KG1 (cell line): ENCODE measurements around the gene ATP1A1.

Source experiments
- DNase-seq: peaks from one replicate; lab custom pipeline; 2025; lab: John Stamatoyannopoulos, UW

The ATP1A1 gene

GRCh38 chr1:116345011-116345410 lies 28.0 kb upstream of the ATP1A1 start:
- DNase-seq = no peak

GRCh38 chr1:116345843-116346242 lies 27.2 kb upstream of the ATP1A1 start:
- DNase-seq = no peak

- no peak for DNase-seq
Observed at GRCh38 chr1:116346943-116347673, 25.9 kb upstream of the ATP1A1 start.

DNA sequence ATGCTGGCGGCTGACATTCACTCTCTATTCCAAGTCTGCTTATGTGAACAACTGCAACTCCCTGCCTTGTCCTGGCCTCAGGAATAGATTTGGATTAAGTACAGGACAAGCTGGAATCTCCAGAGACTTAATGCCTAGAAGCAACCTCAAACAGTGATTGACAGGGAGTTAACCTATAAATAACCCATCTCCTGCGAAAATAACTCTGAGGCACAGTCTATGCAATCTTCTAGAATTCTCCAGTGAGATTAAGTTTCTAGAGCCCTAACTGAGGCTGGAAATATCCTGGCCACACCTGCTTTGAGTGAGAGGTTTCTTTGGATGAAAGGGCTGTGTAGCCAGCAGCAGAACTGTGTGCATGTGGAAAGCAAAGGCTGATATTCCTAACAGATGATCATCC lies 25.3 kb upstream of the ATP1A1 start:
- no peak for DNase-seq

DNA sequence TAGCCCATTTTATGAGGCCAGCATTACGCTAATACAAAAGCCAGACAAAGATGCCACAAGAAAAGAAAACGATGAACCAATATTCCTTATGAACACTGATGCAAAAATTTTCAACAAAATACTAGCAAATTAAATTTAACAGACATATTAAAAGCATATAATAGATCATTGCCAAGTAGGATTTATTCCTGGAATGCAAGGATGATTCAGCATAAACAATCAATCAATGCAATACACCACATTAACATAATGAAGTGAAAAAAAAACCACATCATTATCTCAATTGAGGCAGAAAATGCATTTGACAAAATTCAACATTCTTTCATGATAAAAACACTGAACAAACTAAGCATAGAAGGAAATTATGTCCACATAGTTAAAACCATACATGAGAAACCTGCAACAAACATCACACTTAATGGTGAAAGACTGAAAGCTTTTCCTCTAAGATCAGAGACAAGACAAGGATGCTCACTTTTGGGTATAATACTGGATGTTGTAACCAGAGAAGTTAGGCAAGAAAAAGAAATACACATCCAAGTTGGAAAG lies 22.9 kb upstream of the ATP1A1 start:
- DNase-seq = no peak

DNA sequence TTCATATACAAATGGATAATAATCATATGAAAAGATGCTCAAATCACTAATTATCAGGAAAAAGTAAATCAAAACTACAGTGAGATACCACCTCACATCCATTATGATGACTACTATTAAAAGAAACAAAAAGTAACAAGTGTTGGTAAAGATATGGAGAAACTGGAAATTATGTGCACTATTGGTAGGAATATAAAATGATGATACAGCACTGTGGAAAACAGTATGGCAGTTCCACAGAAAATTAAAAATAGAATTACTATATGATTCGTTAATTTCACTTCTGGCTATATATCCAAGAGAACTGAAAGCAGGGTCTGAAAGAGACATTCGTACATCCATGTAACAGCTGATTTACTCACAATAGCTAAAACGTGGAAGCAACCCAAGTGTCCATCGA lies 21.1 kb upstream of the ATP1A1 start:
- no peak for DNase-seq

- no peak for DNase-seq
Observed at GRCh38 chr1:116352349-116352813, 20.7 kb upstream of the ATP1A1 start.

DNA sequence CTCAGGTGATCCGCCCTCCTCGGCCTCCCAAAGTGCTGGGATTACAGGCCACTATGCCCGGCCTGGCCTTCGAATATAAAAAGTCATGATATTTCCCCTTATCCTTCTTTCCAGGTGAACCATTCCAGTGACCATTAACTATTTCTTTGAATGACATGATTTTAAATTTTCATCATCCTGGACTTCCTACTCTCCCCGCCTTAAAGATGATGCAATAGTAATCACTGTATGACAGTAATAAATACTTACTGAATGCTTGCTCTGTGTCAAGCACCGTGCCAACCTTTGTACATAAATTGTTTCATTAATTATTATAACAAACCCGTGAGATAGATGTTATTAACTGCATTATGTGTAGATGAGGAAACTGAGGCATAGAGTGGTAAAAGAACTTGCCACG lies 19.9 kb upstream of the ATP1A1 start:
- no peak for DNase-seq

GRCh38 chr1:116356067-116356466 lies 17.0 kb upstream of the ATP1A1 start:
- DNase-seq = no peak

- no peak for DNase-seq
Observed at GRCh38 chr1:116356673-116357072, 16.4 kb upstream of the ATP1A1 start.

DNA sequence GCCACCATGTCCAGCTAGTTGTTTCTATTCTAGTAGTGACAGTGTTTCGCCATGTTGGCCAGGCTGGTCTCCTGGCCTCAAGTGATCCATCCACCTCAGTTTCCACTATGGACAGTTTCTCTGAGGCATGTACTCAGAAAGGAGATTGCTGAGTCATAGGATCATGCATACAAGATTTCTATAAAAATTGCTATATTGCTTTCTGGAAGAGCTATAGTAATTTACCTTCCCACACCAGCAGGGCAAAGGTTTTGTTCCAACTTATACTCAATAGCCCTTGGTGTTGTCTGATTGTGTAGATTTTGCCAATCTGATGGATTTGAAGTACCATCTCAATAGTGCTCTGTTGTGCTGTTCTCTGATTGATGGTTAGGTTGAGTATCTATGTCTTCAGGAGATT lies 15.6 kb upstream of the ATP1A1 start:
- no peak for DNase-seq

DNA sequence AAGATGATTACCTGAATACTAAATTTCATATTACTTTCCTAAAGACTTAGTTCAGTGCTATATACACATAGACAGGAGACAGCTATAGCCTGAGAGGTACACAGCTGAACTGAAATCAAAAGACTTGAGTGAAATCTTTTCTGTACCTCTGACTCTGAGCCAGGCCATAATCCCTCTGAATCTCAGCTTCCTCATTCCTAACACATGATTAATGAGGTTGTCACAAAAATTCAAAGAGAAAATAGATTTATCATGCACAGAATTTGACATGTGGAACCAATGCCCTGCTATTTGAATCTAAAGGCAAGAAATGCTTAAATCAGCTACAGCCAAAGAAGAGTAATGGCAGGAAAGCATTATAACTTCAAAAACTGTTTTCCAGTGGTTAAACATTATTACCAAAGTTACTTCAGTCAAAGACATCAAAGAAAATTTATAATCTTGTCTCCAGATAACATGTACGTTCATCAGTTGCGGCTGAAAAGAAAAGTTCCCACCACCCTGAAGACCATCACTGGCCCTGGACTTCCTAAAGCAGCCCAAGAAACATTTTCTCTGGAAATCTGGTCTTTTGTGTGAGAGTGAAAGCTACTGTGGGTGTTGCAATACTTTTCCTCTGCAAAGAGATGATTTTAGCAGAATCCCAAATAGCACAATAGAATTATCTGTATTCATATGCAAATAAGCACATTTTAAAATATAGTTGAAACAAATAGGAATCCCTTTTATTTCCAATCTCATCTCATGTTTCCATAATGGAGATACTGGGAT lies 13.8 kb upstream of the ATP1A1 start:
- no peak for DNase-seq

DNA sequence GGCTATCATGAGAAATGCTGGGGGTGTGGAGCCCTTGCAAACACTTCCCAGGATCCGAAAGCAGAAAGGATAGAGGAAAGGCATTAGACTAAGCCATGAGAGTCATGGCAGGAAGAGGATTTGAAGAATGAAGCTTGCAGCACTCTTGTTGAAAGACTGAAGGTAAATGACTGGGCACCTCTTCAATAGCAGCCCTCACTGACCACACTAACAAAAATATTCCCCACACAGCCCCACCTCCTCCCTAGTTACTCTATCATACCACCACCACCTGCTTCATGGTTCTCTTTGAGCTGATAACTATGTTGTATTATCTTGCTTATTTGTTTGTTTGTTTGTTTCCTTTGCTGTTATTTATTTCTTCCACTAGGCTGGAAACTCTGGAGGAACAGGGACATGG lies 13.2 kb upstream of the ATP1A1 start:
- no peak for DNase-seq

DNA sequence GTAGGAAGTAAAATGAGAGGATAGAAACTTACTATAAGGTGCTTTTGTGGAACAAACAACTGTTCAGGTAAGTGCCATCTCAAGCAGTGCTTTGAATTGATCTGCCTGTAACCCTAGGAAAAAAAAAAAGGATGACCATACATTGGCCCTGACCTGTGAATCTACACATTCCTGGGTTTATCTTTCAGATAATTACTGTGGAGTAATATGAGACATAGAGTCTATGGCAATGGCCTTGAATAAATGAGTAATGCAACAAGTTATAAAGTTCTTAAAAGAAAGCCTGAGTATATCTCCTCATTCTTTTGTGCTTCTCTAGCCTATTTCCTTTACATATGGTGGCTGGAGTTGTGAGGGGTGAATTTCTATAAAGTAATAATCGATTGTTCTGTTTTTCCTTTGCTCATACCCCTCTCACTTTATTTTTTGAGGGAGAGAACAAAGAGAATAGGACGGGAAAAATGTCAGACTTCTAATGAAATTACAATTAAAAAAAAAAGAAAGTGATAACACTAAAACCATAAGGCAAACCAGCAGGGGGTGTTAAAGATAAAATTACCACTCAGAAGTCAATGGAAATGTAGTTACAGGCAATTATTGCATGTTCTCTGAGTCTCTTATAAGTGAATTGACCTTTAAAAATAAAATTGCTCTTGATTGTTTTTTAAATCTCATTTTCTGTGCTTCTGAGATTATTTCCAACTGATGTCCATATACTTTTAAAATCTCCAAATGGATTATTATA lies 12.4 kb upstream of the ATP1A1 start:
- no peak for DNase-seq

DNA sequence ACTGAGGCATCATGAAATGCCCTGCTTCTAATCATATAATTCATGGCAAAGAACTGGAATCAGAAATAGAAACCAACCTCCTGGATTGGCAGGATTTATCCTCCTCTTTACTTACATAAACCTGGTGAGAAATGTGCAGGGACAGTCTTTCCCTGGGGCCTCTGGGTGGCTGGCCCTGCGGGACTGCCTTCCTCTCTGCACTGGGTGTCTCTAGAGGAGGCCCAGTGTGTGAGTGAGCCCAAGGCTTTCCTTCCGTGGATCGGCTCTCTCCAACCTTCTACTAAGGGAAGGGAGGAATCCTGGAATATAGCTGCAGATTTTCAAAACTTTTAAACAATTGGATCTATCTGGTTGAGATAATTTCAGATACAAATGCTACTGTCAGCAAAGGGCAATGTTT lies 11.4 kb upstream of the ATP1A1 start:
- no peak for DNase-seq

DNA sequence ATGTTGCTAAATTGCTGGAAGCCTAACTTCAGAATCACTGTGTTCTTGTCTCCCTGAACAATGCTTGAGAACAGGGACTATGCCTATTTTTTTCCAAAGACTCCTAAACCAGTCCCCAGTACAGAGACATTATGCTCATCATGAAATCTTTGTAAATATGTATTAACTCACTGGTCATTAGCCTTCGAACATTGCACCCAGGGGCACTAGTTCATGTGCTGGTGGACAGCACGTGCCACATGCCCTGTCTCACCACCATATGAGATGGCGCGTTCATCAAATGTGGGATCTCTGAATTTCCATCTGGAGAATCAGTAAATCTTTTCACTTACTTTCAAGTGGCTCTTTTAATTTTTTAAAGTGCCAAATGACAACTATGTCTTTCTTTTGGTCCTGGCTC lies 11.0 kb upstream of the ATP1A1 start:
- no peak for DNase-seq

GRCh38 chr1:116365353-116365780 lies 7.7 kb upstream of the ATP1A1 start:
- no peak for DNase-seq

- DNase-seq = no peak
Observed at GRCh38 chr1:116365857-116366256, 7.2 kb upstream of the ATP1A1 start.

GRCh38 chr1:116367256-116367945 lies 5.6 kb upstream of the ATP1A1 start:
- no peak for DNase-seq

DNA sequence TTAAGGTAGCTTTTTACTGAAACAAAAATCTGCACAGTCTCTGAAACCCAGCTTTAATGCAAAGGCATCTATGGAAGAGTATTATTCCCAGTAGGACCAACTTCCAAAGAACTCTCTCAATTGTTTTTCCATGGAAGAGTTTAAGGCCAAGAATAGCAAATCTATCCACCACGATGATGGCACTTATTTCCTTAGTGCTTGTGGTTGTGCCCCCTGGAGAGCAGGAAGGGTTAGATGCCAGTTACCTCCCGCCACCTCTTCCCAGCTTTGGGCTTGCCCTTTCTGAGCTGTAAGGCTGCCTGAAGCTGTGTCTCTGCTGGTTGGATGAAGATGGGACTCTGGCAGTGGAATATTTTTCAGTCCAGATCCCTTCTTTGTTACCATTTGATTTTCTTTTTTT lies 4.8 kb upstream of the ATP1A1 start:
- no peak for DNase-seq

- no peak for DNase-seq
Observed at GRCh38 chr1:116370181-116370580, 2.9 kb upstream of the ATP1A1 start.

DNA sequence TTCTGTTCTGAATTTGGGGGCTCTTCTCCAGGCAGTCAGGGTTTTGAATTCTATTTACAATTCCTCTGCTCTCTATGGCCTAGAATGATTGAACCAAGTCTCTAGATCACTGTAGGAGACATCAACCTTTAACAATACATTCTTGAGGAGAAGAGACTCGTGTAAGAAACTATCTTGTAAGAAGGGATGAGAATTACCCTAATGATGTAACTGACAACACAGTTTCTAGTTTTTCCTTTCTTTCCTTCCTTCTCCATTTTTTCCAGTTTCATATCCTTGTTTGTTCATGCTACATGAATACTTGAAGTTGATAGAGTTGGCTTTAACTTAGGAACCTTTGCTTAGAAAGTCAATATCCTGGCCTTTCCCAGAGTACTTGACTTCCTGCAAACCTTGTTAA lies 1.3 kb upstream of the ATP1A1 start:
- DNase-seq = no peak
